ENCODE measurements around the gene FILIP1.

DNA sequence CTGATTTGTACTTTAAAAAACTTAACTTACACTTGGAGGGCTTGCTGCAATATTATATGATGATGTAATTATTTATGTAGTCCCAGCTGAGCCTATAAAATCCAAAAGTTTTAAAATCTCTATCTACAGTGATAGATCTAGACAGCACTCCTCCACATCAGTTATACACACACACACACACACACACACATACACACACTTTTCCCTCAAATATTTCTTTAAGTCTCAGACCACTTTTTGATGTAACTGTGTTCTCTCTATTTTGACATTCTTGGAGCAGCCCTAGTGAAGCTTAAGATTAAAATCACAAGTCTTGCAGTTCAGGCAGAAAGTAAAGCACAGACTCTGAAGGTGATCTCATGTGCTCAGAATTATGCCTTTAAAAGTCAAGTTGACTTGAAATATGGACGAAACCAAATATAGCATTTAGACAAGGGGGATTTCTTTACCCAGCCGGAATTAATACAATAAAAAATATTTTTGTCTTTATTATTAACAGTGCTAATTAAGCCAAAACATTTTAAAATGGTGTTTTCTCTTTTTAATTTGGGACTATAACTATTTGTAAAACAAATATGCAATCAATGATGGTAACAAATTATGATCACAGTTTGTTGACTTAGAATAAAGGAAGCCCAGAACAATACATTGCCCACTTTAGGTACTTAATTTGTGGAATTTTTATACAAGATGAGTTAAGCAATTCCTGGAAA is 145.5 kb downstream of the FILIP1 start:
- TF ChIP-seq POLR2A (IDR thresholded peaks at IDR 0.05) (no peak), POLR2AphosphoS5 (IDR thresholded peaks at IDR 0.05; ENCODE audit: insufficient read depth in 1 of 2, low read depth in 1 of 2) (no peak)
- TF ChIP-seq, protein P1, sequence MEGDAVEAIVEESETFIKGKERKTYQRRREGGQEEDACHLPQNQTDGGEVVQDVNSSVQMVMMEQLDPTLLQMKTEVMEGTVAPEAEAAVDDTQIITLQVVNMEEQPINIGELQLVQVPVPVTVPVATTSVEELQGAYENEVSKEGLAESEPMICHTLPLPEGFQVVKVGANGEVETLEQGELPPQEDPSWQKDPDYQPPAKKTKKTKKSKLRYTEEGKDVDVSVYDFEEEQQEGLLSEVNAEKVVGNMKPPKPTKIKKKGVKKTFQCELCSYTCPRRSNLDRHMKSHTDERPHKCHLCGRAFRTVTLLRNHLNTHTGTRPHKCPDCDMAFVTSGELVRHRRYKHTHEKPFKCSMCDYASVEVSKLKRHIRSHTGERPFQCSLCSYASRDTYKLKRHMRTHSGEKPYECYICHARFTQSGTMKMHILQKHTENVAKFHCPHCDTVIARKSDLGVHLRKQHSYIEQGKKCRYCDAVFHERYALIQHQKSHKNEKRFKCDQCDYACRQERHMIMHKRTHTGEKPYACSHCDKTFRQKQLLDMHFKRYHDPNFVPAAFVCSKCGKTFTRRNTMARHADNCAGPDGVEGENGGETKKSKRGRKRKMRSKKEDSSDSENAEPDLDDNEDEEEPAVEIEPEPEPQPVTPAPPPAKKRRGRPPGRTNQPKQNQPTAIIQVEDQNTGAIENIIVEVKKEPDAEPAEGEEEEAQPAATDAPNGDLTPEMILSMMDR (IDR thresholded peaks at IDR 0.05), result no peak
